T-helper 1 cell treated with Interleukin-12 subunit alpha and Interleukin-12 subunit beta and Interleukin-4 antibody, amounts not matched to agents 30 ng/mL and 1 ng/mL, for 36 hours (primary cell): ENCODE measurements around the gene MUC6. TPM values are rescaled to one million over a fixed set of nuclear protein-coding genes. Genes with fewer than 3 reads are reported as not detected.

Experiments used
- intact Hi-C: fragments of 100-400 bp; cut with micrococcal nuclease; formaldehyde crosslinking; loops from one replicate; pipeline ENCODE4 v1.15.1; 2024
- total RNA-seq: library from RNA; stranded (reverse); gene quantifications from 2 replicates; pipeline ENCODE4 v1.2.3, GENCODE V29; 2022

The MUC6 gene
- total RNA-seq, 1 donor from 2014 or later = not detected

DNA sequence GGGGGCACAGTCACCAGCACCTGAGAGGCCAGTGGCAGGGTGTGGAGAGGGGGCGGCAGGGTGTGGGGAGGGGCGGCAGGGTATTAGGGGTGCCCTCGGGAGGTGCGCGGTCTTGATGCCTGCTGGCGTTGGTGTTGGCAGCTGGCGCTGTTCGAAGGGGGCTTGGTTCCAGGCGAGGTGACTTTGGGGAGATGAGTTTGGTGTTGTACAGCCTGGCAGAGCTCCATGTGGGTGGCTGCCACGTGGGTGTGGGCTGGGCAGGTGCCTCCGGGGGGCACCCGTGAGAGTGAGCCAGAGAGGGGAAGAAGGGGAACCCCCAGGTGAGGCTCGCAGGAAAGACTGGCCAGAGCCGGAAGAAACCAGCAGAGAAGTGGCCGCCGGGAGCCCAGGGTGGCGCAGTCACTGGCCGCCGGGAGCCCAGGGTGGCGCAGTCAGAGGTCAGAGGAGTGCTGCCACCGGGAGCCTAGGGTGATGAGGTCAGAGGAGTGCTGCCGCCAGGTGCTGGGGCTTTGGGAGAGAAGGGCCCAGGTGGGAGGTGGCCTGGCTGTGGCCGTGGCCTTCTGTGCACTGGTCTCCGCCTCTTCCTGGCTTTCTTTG is 44.7 kb downstream of the MUC6 start:
- intact Hi-C loops = no loop called here

DNA sequence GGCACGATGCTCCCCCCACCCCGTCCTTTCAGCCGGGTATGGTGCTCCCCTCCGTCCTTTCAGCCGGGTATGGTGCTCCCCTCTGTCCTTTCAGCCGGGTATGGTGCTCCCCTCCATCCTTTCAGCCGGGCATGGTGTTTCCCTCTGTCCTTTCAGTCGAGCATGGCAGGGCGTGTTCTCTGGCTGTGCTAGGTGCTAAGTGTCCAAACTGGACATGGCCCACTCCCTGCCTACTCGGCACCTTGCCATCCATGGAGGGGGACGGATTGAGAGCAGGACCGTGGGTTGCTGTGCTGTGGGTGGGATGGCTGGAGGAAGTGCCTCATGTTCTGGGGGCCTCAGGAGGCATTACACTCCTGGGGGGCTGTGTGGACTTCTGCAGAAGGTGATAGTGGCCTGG is 45.5 kb downstream of the MUC6 start:
- intact Hi-C loops = no loop called here

DNA sequence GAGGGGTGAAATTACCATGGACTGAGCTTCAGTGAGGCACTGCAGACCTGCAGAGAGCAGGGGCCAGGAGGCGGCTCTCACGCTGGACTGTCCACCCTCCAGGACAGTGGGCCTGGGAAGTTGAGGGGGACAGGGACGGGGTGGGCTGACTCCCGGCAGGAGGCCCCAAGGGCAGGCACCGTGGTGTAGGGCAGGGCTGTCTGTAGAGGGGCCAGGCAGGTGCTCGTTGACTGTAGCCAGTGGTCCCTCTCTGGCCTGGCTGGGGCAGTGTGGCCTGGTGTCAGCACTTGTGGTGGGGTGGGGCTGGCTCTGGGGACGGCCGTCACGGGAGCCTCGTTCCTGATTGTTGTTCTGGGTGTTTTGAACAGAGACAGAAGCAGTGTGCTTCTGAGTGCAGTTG is 46.4 kb downstream of the MUC6 start:
- intact Hi-C loops = no loop called here

DNA sequence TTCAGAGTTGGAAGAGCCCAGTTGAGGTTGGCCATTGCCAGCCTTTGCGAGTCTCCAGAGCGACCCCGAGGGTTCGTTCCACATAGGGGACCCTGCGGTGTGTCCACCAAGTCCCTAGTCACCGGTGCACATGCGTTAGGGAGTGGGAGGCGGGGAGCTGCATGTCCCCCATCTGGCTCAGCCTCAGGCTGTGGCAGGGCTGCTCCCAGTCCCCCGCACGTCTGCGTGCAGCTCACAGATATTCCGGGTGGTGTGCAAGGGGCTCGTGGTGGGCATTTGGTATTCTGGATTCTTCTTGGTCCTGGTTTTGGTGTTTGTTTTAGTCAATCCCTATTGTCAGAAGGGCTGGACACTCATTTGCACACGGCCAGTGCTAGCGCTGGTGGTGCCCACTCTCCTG is 48.8 kb downstream of the MUC6 start:
- intact Hi-C loops = no loop called here

DNA sequence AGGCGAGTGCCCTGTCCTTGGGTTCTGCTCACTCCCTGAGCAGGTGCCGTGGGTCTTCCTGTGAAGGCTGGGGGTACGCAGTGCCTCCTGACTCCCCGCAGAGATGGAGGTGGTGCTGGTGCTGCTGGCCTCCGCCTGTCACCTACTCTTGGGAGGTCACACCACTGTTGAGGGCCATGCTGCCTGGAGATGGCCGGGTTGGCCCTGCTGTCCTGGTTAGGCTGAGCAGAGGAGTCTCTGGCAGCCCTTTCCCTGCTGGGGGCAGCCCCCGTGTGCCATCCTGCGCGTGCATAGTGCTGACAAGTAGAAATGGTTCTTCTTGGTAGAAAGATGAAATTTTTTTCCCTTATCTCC is 49.6 kb downstream of the MUC6 start:
- intact Hi-C loops = no loop called here

DNA sequence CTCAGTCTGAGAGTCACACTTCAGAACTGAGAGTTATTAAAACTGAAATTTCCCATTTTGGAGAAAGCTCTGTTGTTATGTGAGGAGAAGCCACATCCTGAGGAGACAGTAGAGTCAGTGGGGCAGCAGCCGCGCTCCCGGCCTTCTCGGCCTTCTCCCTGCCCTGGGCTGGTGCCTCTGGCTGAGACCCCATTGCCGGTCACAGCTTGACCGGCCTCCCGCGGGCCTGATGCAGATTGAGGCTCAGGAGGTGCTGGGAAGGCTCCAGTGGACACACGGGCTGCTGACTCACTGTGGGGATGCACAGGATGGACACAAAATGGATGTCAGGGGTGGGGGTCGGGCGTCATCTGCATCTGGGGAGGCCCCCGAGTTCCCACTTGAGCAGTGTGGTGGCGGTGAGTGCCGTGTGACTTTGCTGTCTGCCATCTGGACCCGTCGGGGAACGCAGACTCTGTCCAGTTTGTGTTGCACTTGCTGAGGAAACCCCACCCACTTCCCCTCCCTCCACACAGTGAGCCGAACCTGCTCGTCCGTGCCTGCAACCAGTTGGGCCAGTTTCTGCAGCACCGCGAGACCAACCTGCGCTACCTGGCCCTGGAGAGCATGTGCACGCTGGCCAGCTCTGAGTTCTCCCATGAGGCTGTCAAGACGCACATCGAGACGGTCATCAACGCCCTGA is 50.1 kb downstream of the MUC6 start:
- intact Hi-C loops = no loop called here

DNA sequence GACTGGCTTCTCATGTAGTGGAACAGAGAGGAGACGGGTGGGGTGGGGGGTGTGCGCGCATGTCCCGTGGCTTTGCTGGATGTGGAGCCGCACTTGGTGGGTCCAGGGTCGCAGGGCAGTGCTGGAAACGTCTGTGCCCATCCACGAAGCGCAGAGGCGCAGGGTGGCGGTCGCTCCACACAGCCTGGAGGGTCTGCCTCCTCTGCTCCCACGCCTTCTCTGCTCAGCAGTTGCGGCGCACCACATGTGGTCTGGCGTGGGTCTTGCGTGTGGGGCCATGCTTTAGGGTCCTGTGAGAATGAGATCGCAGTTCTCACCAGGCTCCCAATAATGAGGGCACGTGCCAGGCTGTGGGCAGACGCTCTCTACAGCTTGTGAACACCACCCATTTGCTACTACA is 50.7 kb downstream of the MUC6 start:
- intact Hi-C loops = no loop called here

DNA sequence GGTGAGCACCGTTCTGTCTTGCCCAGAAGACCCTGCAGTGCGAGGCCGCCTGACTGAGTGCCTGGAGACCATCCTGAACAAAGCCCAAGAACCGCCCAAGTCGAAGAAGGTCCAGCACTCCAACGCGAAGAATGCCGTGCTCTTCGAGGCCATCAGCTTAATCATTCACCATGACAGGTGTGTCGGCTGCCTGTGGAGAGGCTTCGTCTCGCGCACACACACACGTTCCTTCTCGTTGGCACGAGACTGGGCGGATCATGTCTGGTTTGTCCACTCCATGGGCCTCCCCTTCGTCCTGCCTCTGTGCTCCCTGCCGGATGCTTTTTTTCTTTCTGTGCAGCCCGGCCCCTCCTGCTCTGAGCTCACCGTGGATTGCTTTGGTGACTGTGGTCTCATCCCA is 51.1 kb downstream of the MUC6 start:
- intact Hi-C loops = no loop called here

DNA sequence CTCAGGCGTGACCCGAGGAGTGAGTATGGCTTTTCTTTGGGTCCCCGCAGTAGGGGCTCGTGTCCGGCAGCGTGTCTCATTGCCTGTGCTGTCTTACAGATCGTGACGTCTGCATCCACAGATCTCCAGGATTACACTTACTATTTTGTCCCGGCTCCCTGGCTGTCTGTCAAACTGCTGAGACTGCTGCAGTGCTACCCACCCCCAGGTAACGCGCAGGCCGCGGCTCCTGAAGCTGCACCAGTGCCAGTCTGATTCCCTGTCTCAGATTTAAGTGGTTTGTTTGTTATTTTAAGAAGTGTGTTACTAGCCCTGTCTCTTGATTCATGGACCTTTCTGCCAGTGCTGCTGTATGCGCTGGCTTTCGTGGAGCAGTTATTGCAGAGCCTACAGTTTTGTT is 52.0 kb downstream of the MUC6 start:
- intact Hi-C loops = no loop called here

DNA sequence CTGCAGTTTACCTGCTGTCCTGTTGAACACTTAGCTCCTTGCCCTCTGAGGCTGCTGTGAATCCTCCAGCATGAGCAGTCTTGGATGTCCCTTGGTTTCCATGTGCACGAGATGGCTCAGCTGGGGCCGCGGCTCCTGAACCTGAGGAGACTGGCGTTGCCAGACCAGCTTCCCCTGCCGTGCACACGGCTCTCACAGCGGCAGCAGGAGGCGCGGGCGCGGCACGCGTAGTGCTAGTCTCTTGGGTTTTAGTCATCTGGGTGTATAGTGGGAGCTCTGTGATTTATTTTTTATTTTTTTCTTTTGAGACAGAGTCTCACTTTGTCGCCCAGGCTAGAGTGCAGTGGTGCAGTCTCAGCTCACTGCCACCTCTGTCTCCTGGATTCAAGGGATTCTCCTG is 54.8 kb downstream of the MUC6 start:
- intact Hi-C loops = no loop called here

DNA sequence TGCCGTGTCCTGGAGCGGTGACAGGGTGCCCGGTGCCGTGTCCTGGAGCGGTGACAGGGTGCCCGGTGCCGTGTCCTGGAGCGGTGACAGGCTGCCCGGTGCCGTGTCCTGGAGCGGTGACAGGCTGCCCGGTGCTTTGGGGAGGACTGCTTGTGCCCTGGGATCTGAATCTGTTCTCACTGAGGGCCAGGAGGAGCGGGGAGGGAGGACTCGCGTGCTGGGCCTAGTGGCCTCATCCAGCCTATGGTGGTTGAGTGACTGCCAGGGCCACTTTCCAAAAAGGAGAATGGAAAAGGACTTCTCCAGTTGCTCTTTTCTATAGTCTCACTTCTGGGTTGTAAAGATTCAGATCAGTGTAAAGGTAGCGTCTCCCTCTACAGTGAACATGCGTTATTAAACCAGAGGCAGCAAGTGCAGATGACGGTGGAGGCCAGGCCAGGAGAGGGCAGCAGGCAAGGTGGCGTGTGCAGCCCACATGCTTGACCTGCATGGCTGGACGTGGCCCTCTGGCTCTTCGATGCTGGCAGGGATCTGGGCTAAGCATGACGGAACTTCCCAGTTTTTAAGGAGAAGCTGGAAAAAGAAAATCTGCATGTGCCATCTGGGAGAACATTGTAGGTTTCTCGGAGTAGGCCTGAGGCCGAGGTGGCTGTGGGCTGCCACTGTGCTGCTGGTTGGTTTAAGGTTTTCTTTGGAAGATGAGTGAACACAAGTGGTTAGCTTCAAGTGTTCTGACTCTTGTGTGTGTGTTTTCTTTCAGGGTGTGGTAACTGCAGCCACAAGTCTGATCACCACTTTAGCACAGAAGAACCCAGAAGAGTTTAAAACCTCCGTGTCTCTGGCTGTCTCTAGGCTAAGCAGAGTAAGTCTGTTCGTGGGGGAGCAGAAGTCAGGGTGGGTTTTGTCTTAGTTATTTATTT is 55.8 kb downstream of the MUC6 start:
- intact Hi-C loops = no loop called here

DNA sequence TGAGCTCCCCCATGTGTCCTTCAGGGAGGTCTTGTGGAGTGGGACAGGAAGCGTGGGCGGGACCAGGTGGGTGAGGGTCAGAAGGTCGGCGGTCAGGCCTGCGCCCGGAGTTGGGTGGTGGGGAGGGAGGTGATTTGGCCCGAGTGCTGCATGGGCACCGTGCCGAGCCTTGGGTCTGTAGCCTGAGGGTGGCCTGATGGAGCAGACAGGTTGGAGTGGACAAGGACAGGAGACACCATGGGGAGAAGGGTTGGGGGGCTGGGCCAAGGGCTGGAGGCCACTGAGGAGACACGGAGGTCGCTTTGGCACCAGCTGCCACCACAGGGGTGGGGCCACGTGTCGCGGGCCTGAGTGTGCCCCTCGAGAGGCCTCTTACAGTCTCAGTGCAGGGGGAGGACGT is 57.7 kb downstream of the MUC6 start:
- intact Hi-C loops = loop anchor here (5.0 kb wide), 2 partner anchors 51 to 131 kb away; partner anchors contain the start of gene AP2A2

DNA sequence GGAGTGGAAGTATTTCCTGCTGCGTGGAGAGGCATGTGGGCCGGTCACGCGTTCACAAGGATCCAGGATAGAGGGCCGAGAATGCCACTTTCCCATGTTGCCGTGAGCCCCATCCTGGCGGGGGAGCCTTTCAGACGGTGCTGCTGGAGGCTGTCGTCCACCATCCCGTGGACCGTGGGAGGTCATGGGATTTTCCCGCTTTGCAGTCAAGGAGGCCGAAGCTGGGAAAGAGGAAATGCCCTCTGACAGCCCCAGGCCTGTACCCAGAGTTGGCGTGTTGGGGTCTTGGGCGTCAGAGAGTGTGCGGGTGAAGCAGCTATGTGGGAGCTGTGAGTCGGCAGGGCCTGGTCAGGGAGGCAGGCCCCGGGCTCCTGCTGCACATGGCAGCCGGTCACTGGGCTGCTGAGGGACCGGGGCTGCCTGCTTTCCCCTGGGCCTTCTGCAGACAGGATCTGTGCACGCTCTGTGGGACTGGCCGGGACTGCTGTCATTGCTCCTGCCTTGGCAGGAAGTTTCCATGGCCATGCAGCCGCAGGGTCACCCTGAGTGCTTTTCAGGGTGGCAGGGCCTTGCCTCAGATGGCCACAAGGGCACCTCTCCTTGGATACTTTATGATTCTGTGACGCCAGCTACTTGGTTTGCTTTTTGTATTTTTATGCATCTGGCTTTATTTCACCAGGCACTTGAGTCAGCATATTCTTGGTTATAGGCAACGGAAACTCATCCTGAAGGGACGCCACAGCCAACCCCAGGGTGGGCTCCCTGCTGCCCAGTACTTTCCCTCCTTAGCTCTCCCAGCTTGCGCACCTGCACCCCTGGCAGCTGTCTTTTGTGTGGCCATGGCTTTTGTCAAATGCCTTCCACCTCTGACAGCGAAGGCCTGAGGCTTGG is 58.4 kb downstream of the MUC6 start:
- intact Hi-C loops = loop anchor here (5.0 kb wide), 2 partner anchors 51 to 131 kb away; partner anchors contain the start of gene AP2A2

DNA sequence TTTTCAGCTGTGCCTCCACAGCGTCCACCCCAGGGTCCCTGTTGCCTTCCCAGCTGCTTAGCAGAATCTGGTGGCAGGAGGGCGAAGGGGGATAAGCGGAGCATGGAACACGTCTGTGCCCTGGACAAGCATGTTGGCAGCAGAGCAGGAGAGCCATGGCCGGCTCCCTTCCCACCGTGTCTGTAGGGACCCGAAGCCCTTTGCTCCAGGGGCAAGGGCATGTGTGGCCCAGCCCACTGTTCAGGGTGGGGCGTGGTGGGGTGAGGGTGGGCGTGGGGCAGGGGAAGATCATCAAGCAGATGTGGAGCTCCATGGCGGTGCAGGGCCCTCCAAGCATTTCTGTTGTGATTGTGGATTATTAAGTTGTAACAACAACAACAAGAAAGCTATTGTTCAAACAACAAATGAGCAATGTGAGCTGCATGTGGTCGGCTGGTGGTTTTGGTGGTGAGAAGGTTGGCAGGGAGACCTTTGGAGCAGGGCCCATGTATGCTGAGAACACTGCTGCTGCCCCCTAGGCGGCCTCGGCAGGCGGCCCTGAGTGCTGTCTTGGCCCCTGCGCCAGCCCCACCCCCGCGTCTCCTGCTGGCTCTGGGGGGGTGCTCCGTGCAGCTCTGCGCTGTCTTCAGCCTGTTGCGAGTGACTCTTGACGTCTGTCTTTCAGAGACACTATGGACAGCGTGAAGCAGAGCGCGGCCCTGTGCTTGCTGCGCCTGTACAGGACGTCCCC is 59.9 kb downstream of the MUC6 start:
- intact Hi-C loops = loop anchor here (5.0 kb wide), 2 partner anchors 49 to 129 kb away; partner anchors contain the start of gene AP2A2

DNA sequence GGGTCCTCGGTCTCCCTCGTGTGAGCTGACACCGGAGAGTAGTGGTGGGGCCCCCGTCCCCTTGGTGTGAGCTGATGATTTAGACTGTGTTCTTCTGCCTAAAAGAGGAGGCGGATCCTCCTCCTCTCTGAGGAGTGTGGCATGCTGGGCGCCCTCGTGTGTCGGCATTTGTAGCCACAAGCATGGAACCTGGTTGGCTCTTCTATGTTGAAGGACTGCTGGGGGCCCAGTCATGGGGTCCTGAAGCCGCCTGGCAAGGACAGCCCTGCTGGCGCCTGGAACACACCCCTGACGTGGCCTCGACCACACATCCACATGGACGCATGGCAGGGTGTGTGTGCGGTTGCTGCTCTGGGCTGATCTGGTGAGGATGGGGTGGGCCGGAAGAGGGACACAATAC is 60.7 kb downstream of the MUC6 start:
- intact Hi-C loops = loop anchor here (5.0 kb wide), 2 partner anchors 49 to 129 kb away; partner anchors contain the start of gene AP2A2

DNA sequence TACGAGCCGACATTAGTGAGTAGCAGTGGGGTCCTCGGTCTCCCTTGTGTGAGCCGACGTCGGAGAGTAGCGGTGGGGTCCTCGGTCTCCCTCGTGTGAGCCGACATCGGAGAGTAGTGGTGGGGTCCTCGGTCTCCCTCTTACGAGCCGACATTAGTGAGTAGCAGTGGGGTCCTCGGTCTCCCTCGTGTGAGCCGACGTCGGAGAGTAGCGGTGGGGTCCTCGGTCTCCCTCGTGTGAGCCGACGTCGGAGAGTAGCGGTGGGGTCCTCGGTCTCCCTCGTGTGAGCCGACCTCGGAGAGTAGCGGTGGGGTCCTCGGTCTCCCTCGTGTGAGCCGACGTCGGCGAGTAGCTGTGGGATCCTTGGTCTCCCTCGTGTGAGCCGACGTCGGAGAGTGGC is 61.1 kb downstream of the MUC6 start:
- intact Hi-C loops = loop anchor here (5.0 kb wide), 2 partner anchors 48 to 128 kb away; partner anchors contain the start of gene AP2A2

DNA sequence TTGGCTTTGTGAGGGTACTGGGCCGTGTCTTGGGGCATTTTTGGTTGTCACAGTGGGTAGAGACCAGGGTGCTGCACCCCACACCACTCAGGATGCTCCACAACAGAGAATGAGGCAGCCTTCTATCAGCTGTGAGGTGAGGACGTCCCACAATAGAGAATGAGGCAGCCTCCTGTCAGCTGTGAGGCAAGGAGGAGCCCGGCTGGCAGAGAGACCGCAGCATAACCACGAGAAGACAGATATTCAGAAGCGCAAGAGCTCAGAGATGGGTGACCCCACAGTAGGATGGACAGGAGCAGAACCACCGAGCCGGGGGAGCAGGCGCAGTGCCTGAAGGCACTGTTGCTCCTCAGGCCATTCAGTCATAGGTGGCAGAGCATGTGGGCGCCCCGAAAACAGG is 63.3 kb downstream of the MUC6 start:
- intact Hi-C loops = no loop called here

DNA sequence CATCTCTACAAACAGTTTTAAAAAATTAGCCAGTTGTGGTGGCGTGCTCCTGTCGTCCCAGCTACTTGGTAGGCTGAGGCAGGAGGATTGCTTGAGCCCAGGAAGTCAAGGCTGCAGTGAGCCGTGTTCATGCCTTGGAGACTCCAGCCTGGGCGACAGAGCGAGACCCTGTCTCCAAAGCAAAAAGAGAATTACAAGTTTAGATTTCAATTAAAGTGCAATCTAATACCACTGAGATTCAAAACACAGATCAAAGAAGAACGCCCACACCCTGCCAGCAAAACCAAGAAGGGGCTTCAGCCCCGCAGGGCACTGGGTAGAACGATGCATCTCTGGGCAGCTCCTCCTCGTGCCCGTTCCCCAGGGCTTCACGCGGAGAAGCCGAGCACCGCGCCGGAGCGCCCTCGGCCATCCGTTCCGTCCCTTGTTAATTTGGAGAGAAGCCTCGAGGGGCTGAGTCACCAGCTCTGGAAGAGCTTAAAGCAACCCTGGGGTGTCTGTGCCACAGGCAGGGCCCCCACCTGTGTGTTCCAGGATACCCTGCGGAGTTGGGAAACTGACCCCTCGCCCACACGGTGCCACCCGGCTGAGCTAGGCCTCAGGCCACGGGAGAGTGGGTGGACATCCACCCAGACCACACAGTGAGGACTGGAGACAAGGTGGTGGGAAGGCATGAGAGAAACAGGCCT is 63.9 kb downstream of the MUC6 start:
- intact Hi-C loops = no loop called here

DNA sequence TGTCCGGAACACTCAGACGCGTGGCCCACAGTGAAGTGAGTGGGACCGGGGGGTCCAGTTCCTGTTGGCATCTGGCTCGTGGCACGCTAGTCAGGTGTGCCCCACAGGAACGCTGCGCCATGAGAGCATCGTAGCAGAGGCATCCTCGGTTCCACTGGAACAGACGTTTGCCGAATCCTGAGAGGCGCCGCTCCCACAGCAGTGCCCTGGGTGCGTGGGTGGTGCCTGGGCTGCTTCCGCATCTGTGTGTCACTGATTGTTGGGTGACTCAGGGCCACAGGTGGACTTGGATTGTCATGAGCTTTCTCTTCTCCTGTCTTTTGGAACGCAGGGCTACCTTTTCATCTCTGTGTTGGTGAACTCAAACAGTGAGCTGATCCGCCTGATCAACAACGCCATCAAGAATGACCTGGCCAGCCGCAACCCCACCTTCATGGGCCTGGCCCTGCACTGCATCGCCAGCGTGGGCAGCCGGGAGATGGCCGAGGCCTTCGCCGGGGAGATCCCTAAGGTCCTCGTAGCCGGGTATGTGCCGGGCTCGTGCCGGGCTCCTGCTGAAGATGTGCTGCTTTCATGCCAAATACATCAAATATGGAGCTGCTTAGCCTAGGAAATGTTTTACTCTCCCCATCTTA is 64.7 kb downstream of the MUC6 start:
- intact Hi-C loops = no loop called here
